WTC11 (cell line): Measurements from ENCODE around the gene PSMD12. TPM values are rescaled to one million over a fixed set of nuclear protein-coding genes. Genes with fewer than 3 reads are reported as not detected.

Source experiments
- ATAC-seq: fragments of 200-7000 bp; cut with Tn5 transposase; 2 replicates; pipeline ENCODE4 v1.10.0; 2021; ENCODE audit warnings: mild to moderate bottlenecking, moderate library complexity
- CTCF ChIA-PET: fragments of 300-600 bp; sonication (Branson Sonifier 250); formaldehyde crosslinking; loops from one replicate; lab custom pipeline; 2021; ENCODE audit warnings: antibody characterized with exemption; lab: Charles Lee
- POLR2A ChIA-PET: fragments of 350-600 bp; sonication (Branson Sonifier 250); formaldehyde crosslinking; loops from one replicate; lab custom pipeline; 2021; ENCODE audit warnings: antibody characterized with exemption; lab: Charles Lee
- DNase-seq: peaks from one replicate; pipeline ENCODE4 v3.0.0; 2021; ENCODE audit warnings: low spot score
- H3K27ac Mint-ChIP-seq: 2 replicates; pipeline ENCODE4 v1.8.0; 2021; ENCODE audit warnings: mixed read lengths
- H3K27me3 Mint-ChIP-seq: 2 replicates; pipeline ENCODE4 v1.8.0; 2021; ENCODE audit warnings: low read depth, mild to moderate bottlenecking, moderate library complexity, mixed read lengths
- H3K36me3 Mint-ChIP-seq: 2 replicates; pipeline ENCODE4 v1.8.0; 2021; ENCODE audit warnings: mixed read lengths
- H3K4me1 Mint-ChIP-seq: 2 replicates; pipeline ENCODE4 v1.8.0; 2022; ENCODE audit warnings: mixed read lengths
- H3K4me3 Mint-ChIP-seq: 2 replicates; pipeline ENCODE4 v1.8.0; 2021; ENCODE audit warnings: mild to moderate bottlenecking, moderate library complexity, mixed read lengths
- H3K9me3 Mint-ChIP-seq: 2 replicates; pipeline ENCODE4 v1.8.0; 2021; ENCODE audit warnings: mixed read lengths
- GTF2I ChIP-seq: fragments of 250-450 bp; sonication (Bioruptor Pico); conservative IDR thresholded peaks from 2 replicates; pipeline ENCODE4 v1.4.0; 2021; ENCODE audit warnings: mild to moderate bottlenecking
- HMGA2 ChIP-seq: fragments of 250-450 bp; sonication (Bioruptor Pico); IDR thresholded peaks from 2 replicates; pipeline ENCODE4 v1.4.0; 2021; ENCODE audit warnings: mild to moderate bottlenecking, moderate library complexity
- MYBL2 ChIP-seq: sonication (generic); formaldehyde crosslinking; IDR thresholded peaks from 2 replicates; pipeline ENCODE4 v1.8.1; 2023; ENCODE audit warnings: mild to moderate bottlenecking, moderate library complexity, missing genetic modification reagents
- PRDM15 ChIP-seq: sonication (generic); formaldehyde crosslinking; IDR thresholded peaks from 2 replicates; pipeline ENCODE4 v1.8.0; 2022; ENCODE audit warnings: missing genetic modification reagents
- SMAD3 ChIP-seq: sonication (generic); formaldehyde crosslinking; IDR thresholded peaks from 2 replicates; pipeline ENCODE4 v1.8.0; 2022; ENCODE audit warnings: missing genetic modification reagents, mild to moderate bottlenecking, borderline replicate concordance
- ZBTB21 ChIP-seq: sonication (generic); formaldehyde crosslinking; IDR thresholded peaks from 2 replicates; pipeline ENCODE4 v1.8.1; 2023; ENCODE audit warnings: mild to moderate bottlenecking, missing genetic modification reagents, borderline replicate concordance
- ZNF121 ChIP-seq: sonication (generic); formaldehyde crosslinking; IDR thresholded peaks from 2 replicates; pipeline ENCODE4 v1.8.0; 2023; ENCODE audit warnings: missing genetic modification reagents
- ZNF416 ChIP-seq: fragments of 250-450 bp; sonication (Bioruptor Pico); IDR thresholded peaks from 2 replicates; pipeline ENCODE4 v1.9.0; 2021; ENCODE audit warnings: mild to moderate bottlenecking, inconsistent platforms
- ZNF425 ChIP-seq: fragments of 250-450 bp; sonication (Bioruptor Pico); conservative IDR thresholded peaks from 2 replicates; pipeline ENCODE4 v1.9.0; 2021; ENCODE audit warnings: mild to moderate bottlenecking
- ZNF532 ChIP-seq: fragments of 250-450 bp; sonication (Bioruptor Pico); IDR thresholded peaks from 2 replicates; pipeline ENCODE4 v1.9.0; 2021; ENCODE audit warnings: mild to moderate bottlenecking, borderline replicate concordance
- ZNF671 ChIP-seq: fragments of 250-450 bp; sonication (Bioruptor Pico); IDR thresholded peaks from 2 replicates; pipeline ENCODE4 v1.8.0; 2021; ENCODE audit warnings: mild to moderate bottlenecking
- total RNA-seq: library from RNA; stranded (reverse); gene quantifications from 3 replicates; pipeline ENCODE4 v1.2.3, GENCODE V29; 2021
- TF ChIP-seq, protein P1 (sequence below): fragments of 250-450 bp; sonication (Bioruptor Pico); IDR thresholded peaks from 2 replicates; pipeline ENCODE4 v2.1.2; 2022; ENCODE audit warnings: mild to moderate bottlenecking, moderate library complexity
- TF ChIP-seq, protein P2 (sequence below): sonication (generic); formaldehyde crosslinking; IDR thresholded peaks from 2 replicates; pipeline ENCODE4 v1.8.1; 2022; ENCODE audit warnings: low read depth, missing genetic modification reagents, borderline replicate concordance

PSMD12 gene
- total RNA-seq, 1 experiment from 2014 or later, result 66.9 TPM

DNA sequence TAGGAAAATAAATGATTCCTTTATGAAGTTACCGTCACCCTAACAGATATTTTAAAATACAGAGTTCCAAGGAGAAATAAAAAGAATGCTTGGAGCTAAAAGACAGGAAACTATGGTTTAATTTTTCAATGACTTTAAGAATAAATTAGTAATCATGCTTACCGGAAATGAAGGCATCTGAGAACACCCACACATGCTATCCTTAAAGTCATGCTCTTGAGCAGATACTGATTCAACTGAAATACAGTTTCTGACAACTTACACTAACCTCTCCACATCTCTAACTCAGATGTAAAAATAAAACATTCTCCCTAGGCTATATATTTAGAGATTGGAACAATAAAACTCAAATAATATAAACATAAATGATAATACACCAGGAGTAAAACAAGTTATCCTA is 7.8 kb downstream of the PSMD12 start (continued):
- TF ChIP-seq, protein P1, sequence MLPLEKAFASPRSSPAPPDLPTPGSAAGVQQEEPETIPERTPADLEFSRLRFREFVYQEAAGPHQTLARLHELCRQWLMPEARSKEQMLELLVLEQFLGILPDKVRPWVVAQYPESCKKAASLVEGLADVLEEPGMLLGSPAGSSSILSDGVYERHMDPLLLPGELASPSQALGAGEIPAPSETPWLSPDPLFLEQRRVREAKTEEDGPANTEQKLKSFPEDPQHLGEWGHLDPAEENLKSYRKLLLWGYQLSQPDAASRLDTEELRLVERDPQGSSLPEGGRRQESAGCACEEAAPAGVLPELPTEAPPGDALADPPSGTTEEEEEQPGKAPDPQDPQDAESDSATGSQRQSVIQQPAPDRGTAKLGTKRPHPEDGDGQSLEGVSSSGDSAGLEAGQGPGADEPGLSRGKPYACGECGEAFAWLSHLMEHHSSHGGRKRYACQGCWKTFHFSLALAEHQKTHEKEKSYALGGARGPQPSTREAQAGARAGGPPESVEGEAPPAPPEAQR (CRISPR knock-in tag), result no peak
- TF ChIP-seq, all 79 proteins: peak for 0

DNA sequence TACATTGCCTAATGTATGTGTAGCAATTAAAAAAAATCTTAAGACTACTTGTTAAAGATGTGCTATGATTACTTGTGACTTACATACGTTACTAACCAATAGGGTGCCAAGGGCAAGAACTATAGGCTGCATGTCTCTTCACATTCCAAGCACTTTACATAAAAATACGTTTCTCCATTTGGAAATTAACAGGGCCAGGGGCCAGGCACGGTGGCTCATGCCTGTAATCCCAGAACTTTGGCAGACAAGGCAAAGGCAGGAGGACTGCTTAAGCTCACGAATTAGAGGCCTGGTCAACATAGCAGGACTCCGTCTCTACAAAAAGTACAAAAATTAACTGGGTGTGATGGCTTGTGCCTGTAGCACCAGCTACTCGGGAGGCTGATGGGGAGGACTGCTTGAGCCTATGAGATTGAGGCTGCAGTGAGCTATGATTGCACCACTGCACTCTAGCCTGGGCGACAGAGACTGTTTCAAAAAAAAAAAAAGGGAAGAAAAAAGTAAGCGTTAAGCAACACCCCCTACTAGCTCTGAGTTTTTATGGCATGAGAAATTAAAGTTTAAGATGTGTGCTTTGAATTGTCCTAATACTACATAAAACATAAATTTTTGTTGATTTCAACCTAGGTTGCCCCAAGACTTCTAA is 12.3 kb downstream of the PSMD12 start:
- Mint-ChIP-seq H3K27me3 (no peaks in the 10 kb centered on the region), H3K9me3 (no peaks in the 10 kb centered on the region), H3K36me3 (peaks cover 49% of the 10 kb centered on the region), H3K4me3 (peak overlapping the region; percentile 18; the same call in 1 of the 2 replicates), H3K27ac (peak overlapping the region; percentile 92), H3K4me1 (peaks cover 29% of the 10 kb centered on the region)
- DNase-seq (no peak), ATAC-seq (peak; percentile 76)
- CTCF ChIA-PET, result interaction anchor here (1.0 to 1.1 kb wide), 2 partner anchors 25 to 76 kb away, joined by 4 to 6 read pairs; no protein-coding TSS in a partner anchor
- TF ChIP-seq ZBTB21 (CRISPR knock-in tag) (no peak), HMGA2 (CRISPR knock-in tag) (no peak), ZNF671 (no peak), ZNF121 (CRISPR knock-in tag) (no peak), ZNF532 (CRISPR knock-in tag) (no peak), MYBL2 (CRISPR knock-in tag) (no peak), ZNF425 (no peak), GTF2I (CRISPR knock-in tag) (no peak), SMAD3 (no peak), PRDM15 (no peak), ZNF416 (CRISPR knock-in tag) (no peak)
- TF ChIP-seq, protein P2, sequence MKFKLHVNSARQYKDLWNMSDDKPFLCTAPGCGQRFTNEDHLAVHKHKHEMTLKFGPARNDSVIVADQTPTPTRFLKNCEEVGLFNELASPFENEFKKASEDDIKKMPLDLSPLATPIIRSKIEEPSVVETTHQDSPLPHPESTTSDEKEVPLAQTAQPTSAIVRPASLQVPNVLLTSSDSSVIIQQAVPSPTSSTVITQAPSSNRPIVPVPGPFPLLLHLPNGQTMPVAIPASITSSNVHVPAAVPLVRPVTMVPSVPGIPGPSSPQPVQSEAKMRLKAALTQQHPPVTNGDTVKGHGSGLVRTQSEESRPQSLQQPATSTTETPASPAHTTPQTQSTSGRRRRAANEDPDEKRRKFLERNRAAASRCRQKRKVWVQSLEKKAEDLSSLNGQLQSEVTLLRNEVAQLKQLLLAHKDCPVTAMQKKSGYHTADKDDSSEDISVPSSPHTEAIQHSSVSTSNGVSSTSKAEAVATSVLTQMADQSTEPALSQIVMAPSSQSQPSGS (CRISPR knock-in tag), result no peak
- POLR2A ChIA-PET, result interaction anchor here (0.5 to 0.8 kb wide), 3 partner anchors 13 to 222 kb away, joined by 3 read pairs; no protein-coding TSS in a partner anchor
